Activated T-cell treated with anti-CD3 and anti-CD28 coated beads, Interleukin-2, amount 50 U/mL, for 4 hours (primary cell): ENCODE data around the gene LAYN. TPM values are rescaled to one million over a fixed set of nuclear protein-coding genes. Genes with fewer than 3 reads are reported as not detected.
A peak's percentile ranks its signal among the peaks of the same experiment; 100 is the strongest.

Source experiments
- ATAC-seq, 2 donors: fragments of 200-7000 bp; cut with Tn5 transposase; one replicate each; pipeline ENCODE4 v1.10.0; 2021
- DNase-seq: peaks from one replicate; pipeline ENCODE4 v3.0.0-alpha.2; 2020
- H3K27me3 Mint-ChIP-seq: one replicate; pipeline ENCODE4 v1.8.0; 2021; ENCODE audit warnings: low read depth, mixed read lengths
- H3K36me3 Mint-ChIP-seq: one replicate; pipeline ENCODE4 v1.8.0; 2022; ENCODE audit warnings: mixed read lengths; ENCODE audit not compliant: insufficient read depth
- H3K4me1 Mint-ChIP-seq: one replicate; pipeline ENCODE4 v1.8.0; 2021; ENCODE audit warnings: low read depth, mixed read lengths
- H3K4me3 Mint-ChIP-seq: one replicate; pipeline ENCODE4 v1.8.0; 2021; ENCODE audit warnings: mild to moderate bottlenecking, moderate library complexity, mixed read lengths
- H3K9me3 Mint-ChIP-seq: one replicate; pipeline ENCODE4 v1.8.0; 2021; ENCODE audit warnings: mixed read lengths
- total RNA-seq, 3 donors: library from RNA; stranded (reverse); gene quantifications; one replicate each; pipeline ENCODE4 v1.2.1, GENCODE V29; 2021

Gene LAYN
- total RNA-seq: 1 to 10 TPM in 2 of 3 donors, under 1 TPM in 1; 0.43 to 3.0 (median 1.7) TPM

GRCh38 chr11:111540114-111540936, at the start of gene LAYN:
TSS of gene LAYN (plus strand) at chr11:111540720. CDS start at chr11:111540844, 124 bp downstream.
- Mint-ChIP-seq H3K4me1 (peaks cover 20% of the 10 kb centered on the region), H3K4me3 (peak within 1 kb of the TSS; percentile 71), H3K9me3 (no peaks in the 10 kb centered on the region), H3K36me3 (no peaks in the 10 kb centered on the region), H3K27me3 (peaks cover 71% of the 10 kb centered on the region)
- DNase-seq (peak; percentile 28), ATAC-seq (peak; percentile 61 to 68)

GRCh38 chr11:111494040-111494439, 46.5 kb upstream of the LAYN start:
- Mint-ChIP-seq H3K27me3 (peaks cover 25% of the 10 kb centered on the region), H3K4me1 (no peaks in the 10 kb centered on the region), H3K36me3 (no peaks in the 10 kb centered on the region), H3K4me3 (no peak overlapping the region), H3K9me3 (no peaks in the 10 kb centered on the region)
- DNase-seq: no peak
- ATAC-seq: no peak

GRCh38 chr11:111499483-111499882, 41.0 kb upstream of the LAYN start:
- no peaks in the 10 kb centered on the region for H3K9me3 Mint-ChIP-seq
- no peak for DNase-seq
- no peak overlapping the region for H3K4me3 Mint-ChIP-seq
- peaks cover 19% of the 10 kb centered on the region for H3K27me3 Mint-ChIP-seq
- no peaks in the 10 kb centered on the region for H3K36me3 Mint-ChIP-seq
- no peak for ATAC-seq
- H3K4me1 Mint-ChIP-seq: no peaks in the 10 kb centered on the region

- H3K27me3 Mint-ChIP-seq: peaks cover 21% of the 10 kb centered on the region
- ATAC-seq (no peak), DNase-seq (no peak)
- no peaks in the 10 kb centered on the region for H3K36me3 Mint-ChIP-seq
- no peak overlapping the region for H3K4me3 Mint-ChIP-seq
- no peaks in the 10 kb centered on the region for H3K4me1 Mint-ChIP-seq
- no peaks in the 10 kb centered on the region for H3K9me3 Mint-ChIP-seq
Measured at GRCh38 chr11:111500481-111500880, 40.0 kb upstream of the LAYN start.

- no peak for ATAC-seq
- no peak for DNase-seq
- peaks cover 28% of the 10 kb centered on the region for H3K27me3 Mint-ChIP-seq
- no peak overlapping the region for H3K4me3 Mint-ChIP-seq
- no peaks in the 10 kb centered on the region for H3K9me3 Mint-ChIP-seq
- H3K36me3 Mint-ChIP-seq: no peaks in the 10 kb centered on the region
- no peaks in the 10 kb centered on the region for H3K4me1 Mint-ChIP-seq
Measured at GRCh38 chr11:111502611-111503010, 37.9 kb upstream of the LAYN start.

- Mint-ChIP-seq H3K27me3 (peaks cover 61% of the 10 kb centered on the region), H3K36me3 (no peaks in the 10 kb centered on the region), H3K9me3 (no peaks in the 10 kb centered on the region), H3K4me3 (no peak overlapping the region), H3K4me1 (peaks cover 10% of the 10 kb centered on the region)
- DNase-seq: no peak
- no peak for ATAC-seq
Measured at GRCh38 chr11:111510311-111510710, 30.2 kb upstream of the LAYN start.

GRCh38 chr11:111512296-111513239, 28.0 kb upstream of the LAYN start, which contains the start of gene BTG4:
TSS of gene BTG4 (minus strand) at chr11:111512386. CDS start at chr11:111498776, 13,610 bp downstream.
- Mint-ChIP-seq H3K9me3 (no peaks in the 10 kb centered on the region), H3K4me1 (peaks cover 10% of the 10 kb centered on the region), H3K36me3 (no peaks in the 10 kb centered on the region), H3K4me3 (peak within 1 kb of the TSS; percentile 48), H3K27me3 (peaks cover 55% of the 10 kb centered on the region)
- DNase-seq: peak; percentile 11
- ATAC-seq: peak; percentile 68 to 80

GRCh38 chr11:111513240-111513605, 27.3 kb upstream of the LAYN start:
- ATAC-seq (peak; percentile 38 to 48), DNase-seq (no peak)
- H3K36me3 Mint-ChIP-seq: no peaks in the 10 kb centered on the region
- H3K4me3 Mint-ChIP-seq: peak overlapping the region; percentile 34
- H3K27me3 Mint-ChIP-seq: peaks cover 49% of the 10 kb centered on the region
- no peaks in the 10 kb centered on the region for H3K9me3 Mint-ChIP-seq
- peaks cover 10% of the 10 kb centered on the region for H3K4me1 Mint-ChIP-seq

- ATAC-seq (peak; percentile 36 to 38), DNase-seq (peak; percentile 5)
- Mint-ChIP-seq H3K9me3 (no peaks in the 10 kb centered on the region), H3K27me3 (peaks cover 43% of the 10 kb centered on the region), H3K4me1 (peaks cover 10% of the 10 kb centered on the region), H3K36me3 (no peaks in the 10 kb centered on the region), H3K4me3 (no peak within 1 kb of the TSS)
Measured at GRCh38 chr11:111514216-111515031, 26.1 kb upstream of the LAYN start, which contains the start of gene HOATZ. TSS of gene HOATZ (plus strand) at chr11:111514778. CDS start at chr11:111514785, 7 bp downstream.

GRCh38 chr11:111515591-111515990, 24.9 kb upstream of the LAYN start:
- peaks cover 10% of the 10 kb centered on the region for H3K4me1 Mint-ChIP-seq
- DNase-seq: no peak
- no peaks in the 10 kb centered on the region for H3K36me3 Mint-ChIP-seq
- peaks cover 38% of the 10 kb centered on the region for H3K27me3 Mint-ChIP-seq
- no peak overlapping the region for H3K4me3 Mint-ChIP-seq
- ATAC-seq: no peak
- no peaks in the 10 kb centered on the region for H3K9me3 Mint-ChIP-seq

- H3K9me3 Mint-ChIP-seq: no peaks in the 10 kb centered on the region
- DNase-seq: no peak
- no peak for ATAC-seq
- H3K27me3 Mint-ChIP-seq: peaks cover 24% of the 10 kb centered on the region
- no peaks in the 10 kb centered on the region for H3K36me3 Mint-ChIP-seq
- H3K4me3 Mint-ChIP-seq: no peak overlapping the region
- H3K4me1 Mint-ChIP-seq: peaks cover 8% of the 10 kb centered on the region
Measured at GRCh38 chr11:111518668-111519067, 21.9 kb upstream of the LAYN start.

- H3K27me3 Mint-ChIP-seq: peaks cover 7% of the 10 kb centered on the region
- peaks cover 6% of the 10 kb centered on the region for H3K4me1 Mint-ChIP-seq
- no peak overlapping the region for H3K4me3 Mint-ChIP-seq
- DNase-seq: no peak
- no peaks in the 10 kb centered on the region for H3K9me3 Mint-ChIP-seq
- ATAC-seq: no peak
- H3K36me3 Mint-ChIP-seq: no peaks in the 10 kb centered on the region
Measured at GRCh38 chr11:111520560-111520959, 20.0 kb upstream of the LAYN start.

- H3K27me3 Mint-ChIP-seq: peaks cover 8% of the 10 kb centered on the region
- ATAC-seq (peak in 1 of 2 donors; percentile 34), DNase-seq (no peak)
- peaks cover 10% of the 10 kb centered on the region for H3K4me1 Mint-ChIP-seq
- no peaks in the 10 kb centered on the region for H3K36me3 Mint-ChIP-seq
- H3K4me3 Mint-ChIP-seq: no peak overlapping the region
- H3K9me3 Mint-ChIP-seq: no peaks in the 10 kb centered on the region
Measured at GRCh38 chr11:111521135-111521534, 19.4 kb upstream of the LAYN start.

GRCh38 chr11:111522426-111522825, 18.1 kb upstream of the LAYN start:
- Mint-ChIP-seq H3K36me3 (no peaks in the 10 kb centered on the region), H3K9me3 (no peaks in the 10 kb centered on the region), H3K4me3 (no peak overlapping the region), H3K4me1 (peaks cover 16% of the 10 kb centered on the region), H3K27me3 (peaks cover 11% of the 10 kb centered on the region)
- ATAC-seq (no peak), DNase-seq (no peak)
